Liver (tissue), 3 donors: ENCODE measurements around the gene MYO9A.

Experiments
- FOXA1 ChIP-seq: IDR thresholded peaks from 2 replicates; pipeline ENCODE4 v1.6.1; 2016; ENCODE audit warnings: antibody characterized with exemption
- GABPA ChIP-seq, 2 donors: IDR thresholded peaks in 1 of 2; conservative IDR thresholded peaks in 1 of 2; 2 replicates each; pipeline ENCODE4 v1.6.1; 2016; ENCODE audit warnings: antibody characterized with exemption in 2 of 2, mild to moderate bottlenecking in 1 of 2, moderate library complexity in 1 of 2
- HNF4A ChIP-seq, 2 donors: conservative IDR thresholded peaks; 2 replicates each; pipeline ENCODE4 v1.6.1; 2016; ENCODE audit warnings: antibody characterized with exemption in 2 of 2, mild to moderate bottlenecking in 2 of 2
- JUND ChIP-seq, 2 donors: IDR thresholded peaks; 2 replicates each; pipeline ENCODE4 v1.6.1; 2016; ENCODE audit warnings: antibody characterized with exemption in 2 of 2
- MAX ChIP-seq: IDR thresholded peaks from 2 replicates; pipeline ENCODE4 v1.6.1; 2016; ENCODE audit warnings: antibody characterized with exemption
- SP1 ChIP-seq: IDR thresholded peaks from 2 replicates; pipeline ENCODE4 v1.6.1; 2018; ENCODE audit warnings: antibody characterized with exemption, mild to moderate bottlenecking
- TAF1 ChIP-seq: conservative IDR thresholded peaks from 2 replicates; pipeline ENCODE4 v1.6.1; 2016; ENCODE audit warnings: antibody characterized with exemption, mild to moderate bottlenecking
- YY1 ChIP-seq: IDR thresholded peaks from 2 replicates; pipeline ENCODE4 v1.6.1; 2016; ENCODE audit warnings: antibody characterized with exemption, mild to moderate bottlenecking
- ZBTB33 ChIP-seq: IDR thresholded peaks from 2 replicates; pipeline ENCODE4 v1.6.1; 2016; ENCODE audit warnings: antibody characterized with exemption
- TF ChIP-seq, protein P1 (sequence below): IDR thresholded peaks from 2 replicates; pipeline ENCODE4 v1.6.1; 2016; ENCODE audit warnings: antibody characterized with exemption, mild to moderate bottlenecking
- TF ChIP-seq, protein P2 (sequence below): fragments of 150-350 bp; IDR thresholded peaks from 2 replicates; pipeline ENCODE4 v1.5.1; 2017; ENCODE audit warnings: improper control_type of control experiment, low read depth, low read length; ENCODE audit not compliant: missing input control
- donor health status: healthy.
- donor health status: healthy.

GRCh38 chr15:72153269-72154000, 35.5 kb upstream of the MYO9A start:
- TF ChIP-seq, protein P1, sequence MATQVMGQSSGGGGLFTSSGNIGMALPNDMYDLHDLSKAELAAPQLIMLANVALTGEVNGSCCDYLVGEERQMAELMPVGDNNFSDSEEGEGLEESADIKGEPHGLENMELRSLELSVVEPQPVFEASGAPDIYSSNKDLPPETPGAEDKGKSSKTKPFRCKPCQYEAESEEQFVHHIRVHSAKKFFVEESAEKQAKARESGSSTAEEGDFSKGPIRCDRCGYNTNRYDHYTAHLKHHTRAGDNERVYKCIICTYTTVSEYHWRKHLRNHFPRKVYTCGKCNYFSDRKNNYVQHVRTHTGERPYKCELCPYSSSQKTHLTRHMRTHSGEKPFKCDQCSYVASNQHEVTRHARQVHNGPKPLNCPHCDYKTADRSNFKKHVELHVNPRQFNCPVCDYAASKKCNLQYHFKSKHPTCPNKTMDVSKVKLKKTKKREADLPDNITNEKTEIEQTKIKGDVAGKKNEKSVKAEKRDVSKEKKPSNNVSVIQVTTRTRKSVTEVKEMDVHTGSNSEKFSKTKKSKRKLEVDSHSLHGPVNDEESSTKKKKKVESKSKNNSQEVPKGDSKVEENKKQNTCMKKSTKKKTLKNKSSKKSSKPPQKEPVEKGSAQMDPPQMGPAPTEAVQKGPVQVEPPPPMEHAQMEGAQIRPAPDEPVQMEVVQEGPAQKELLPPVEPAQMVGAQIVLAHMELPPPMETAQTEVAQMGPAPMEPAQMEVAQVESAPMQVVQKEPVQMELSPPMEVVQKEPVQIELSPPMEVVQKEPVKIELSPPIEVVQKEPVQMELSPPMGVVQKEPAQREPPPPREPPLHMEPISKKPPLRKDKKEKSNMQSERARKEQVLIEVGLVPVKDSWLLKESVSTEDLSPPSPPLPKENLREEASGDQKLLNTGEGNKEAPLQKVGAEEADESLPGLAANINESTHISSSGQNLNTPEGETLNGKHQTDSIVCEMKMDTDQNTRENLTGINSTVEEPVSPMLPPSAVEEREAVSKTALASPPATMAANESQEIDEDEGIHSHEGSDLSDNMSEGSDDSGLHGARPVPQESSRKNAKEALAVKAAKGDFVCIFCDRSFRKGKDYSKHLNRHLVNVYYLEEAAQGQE: no peak
- TF ChIP-seq, protein P2, sequence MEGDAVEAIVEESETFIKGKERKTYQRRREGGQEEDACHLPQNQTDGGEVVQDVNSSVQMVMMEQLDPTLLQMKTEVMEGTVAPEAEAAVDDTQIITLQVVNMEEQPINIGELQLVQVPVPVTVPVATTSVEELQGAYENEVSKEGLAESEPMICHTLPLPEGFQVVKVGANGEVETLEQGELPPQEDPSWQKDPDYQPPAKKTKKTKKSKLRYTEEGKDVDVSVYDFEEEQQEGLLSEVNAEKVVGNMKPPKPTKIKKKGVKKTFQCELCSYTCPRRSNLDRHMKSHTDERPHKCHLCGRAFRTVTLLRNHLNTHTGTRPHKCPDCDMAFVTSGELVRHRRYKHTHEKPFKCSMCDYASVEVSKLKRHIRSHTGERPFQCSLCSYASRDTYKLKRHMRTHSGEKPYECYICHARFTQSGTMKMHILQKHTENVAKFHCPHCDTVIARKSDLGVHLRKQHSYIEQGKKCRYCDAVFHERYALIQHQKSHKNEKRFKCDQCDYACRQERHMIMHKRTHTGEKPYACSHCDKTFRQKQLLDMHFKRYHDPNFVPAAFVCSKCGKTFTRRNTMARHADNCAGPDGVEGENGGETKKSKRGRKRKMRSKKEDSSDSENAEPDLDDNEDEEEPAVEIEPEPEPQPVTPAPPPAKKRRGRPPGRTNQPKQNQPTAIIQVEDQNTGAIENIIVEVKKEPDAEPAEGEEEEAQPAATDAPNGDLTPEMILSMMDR: no peak
- no peak for TF ChIP-seq GABPA (IDR thresholded peaks at IDR 0.05 in 1 of 2, conservative IDR thresholded peaks at IDR 0.05 in 1 of 2)
- no peak for TF ChIP-seq YY1
- TF ChIP-seq TAF1: no peak
- no peak for TF ChIP-seq MAX
- TF ChIP-seq HNF4A (conservative IDR thresholded peaks at IDR 0.05): no peak
- TF ChIP-seq JUND (IDR thresholded peaks at IDR 0.05): no peak
- no peak for TF ChIP-seq SP1
- no peak for TF ChIP-seq FOXA1
- no peak for TF ChIP-seq ZBTB33
